GM03348 (cell line): Measurements from ENCODE around the gene NCOA6.
"Not testable (repeated sequence)": the region's sequence is repeated elsewhere in the genome, so short reads cannot be mapped to it uniquely, and the experiment has no call there.

ENCODE experiments used
- DNase-seq: peaks from one replicate; pipeline ENCODE4 v3.0.0; 2012; ENCODE audit warnings: low spot score

The NCOA6 gene

GRCh38 chr20:34774449-34774848 lies 51.0 kb downstream of the NCOA6 start:
- no peak for DNase-seq

GRCh38 chr20:34773726-34774125 lies 51.7 kb downstream of the NCOA6 start:
- DNase-seq, result peak; percentile 37

GRCh38 chr20:34772437-34772836 lies 53.0 kb downstream of the NCOA6 start:
- DNase-seq, result no peak

- DNase-seq, result no peak
Observed at GRCh38 chr20:34771680-34772081, 53.8 kb downstream of the NCOA6 start.

- DNase-seq, result peak; percentile 64
Observed at GRCh38 chr20:34768096-34768495, 57.4 kb downstream of the NCOA6 start.

- DNase-seq, result no peak
Observed at GRCh38 chr20:34762031-34762555, 63.4 kb downstream of the NCOA6 start.

- DNase-seq, result no peak
Observed at GRCh38 chr20:34755367-34755766, 70.1 kb downstream of the NCOA6 start.

GRCh38 chr20:34754611-34755010 lies 70.8 kb downstream of the NCOA6 start:
- DNase-seq, result no peak

GRCh38 chr20:34753706-34754461 lies 71.6 kb downstream of the NCOA6 start:
- peak; percentile 72 for DNase-seq

GRCh38 chr20:34751453-34751852 lies 74.0 kb downstream of the NCOA6 start:
- DNase-seq, result no peak

- DNase-seq, result no peak
Observed at GRCh38 chr20:34750484-34750883, 75.0 kb downstream of the NCOA6 start.

GRCh38 chr20:34748709-34749108 lies 76.7 kb downstream of the NCOA6 start:
- DNase-seq, result no peak

- no peak for DNase-seq
Observed at GRCh38 chr20:34747479-34747878, 78.0 kb downstream of the NCOA6 start.

- DNase-seq, result no peak
Observed at GRCh38 chr20:34746674-34747073, 78.8 kb downstream of the NCOA6 start.

GRCh38 chr20:34744847-34745246 lies 80.6 kb downstream of the NCOA6 start:
- DNase-seq, result no peak

GRCh38 chr20:34744340-34744739 lies 81.1 kb downstream of the NCOA6 start:
- no peak for DNase-seq

GRCh38 chr20:34743039-34743438 lies 82.4 kb downstream of the NCOA6 start:
- DNase-seq, result no peak

- no peak for DNase-seq
Observed at GRCh38 chr20:34736106-34736735, 89.2 kb downstream of the NCOA6 start.

- no peak for DNase-seq
Observed at GRCh38 chr20:34732523-34732922, 92.9 kb downstream of the NCOA6 start.

- DNase-seq, result no peak
Observed at GRCh38 chr20:34729416-34729815, 96.0 kb downstream of the NCOA6 start.

- no peak for DNase-seq
Observed at GRCh38 chr20:34724172-34724571, 101.3 kb downstream of the NCOA6 start.

GRCh38 chr20:34722560-34722959 lies 102.9 kb downstream of the NCOA6 start:
- DNase-seq, result not testable (repeated sequence)

GRCh38 chr20:34720266-34720665 lies 105.2 kb downstream of the NCOA6 start:
- DNase-seq, result no peak
